Lower leg skin (tissue), 4 donors: ENCODE measurements around the gene SUMO3. TPM values are rescaled to one million over a fixed set of nuclear protein-coding genes. Genes with fewer than 3 reads are reported as not detected.

ENCODE experiments used
- DNase-seq, 2 donors: peaks; one replicate each; pipeline ENCODE4 v3.0.0-alpha.2; 2019; ENCODE audit warnings: low spot score in 2 of 2
- H3K4me3 ChIP-seq: fragments of 200-600 bp; sonication (generic); 2 replicates; pipeline ENCODE4 v1.5.1; 2017; ENCODE audit warnings: mild to moderate bottlenecking, low read depth; ENCODE audit not compliant: poor library complexity, severe bottlenecking
- CTCF ChIP-seq, 3 donors: fragments of 450-650 bp; IDR thresholded peaks; one replicate each; pipeline ENCODE4 v1.5.1; 2016; ENCODE audit warnings: antibody characterized with exemption in 3 of 3, mild to moderate bottlenecking in 3 of 3, moderate library complexity in 2 of 3
- POLR2A ChIP-seq, 2 donors: fragments of 450-650 bp; IDR thresholded peaks; one replicate each; pipeline ENCODE4 v1.6.1; 2016 to 2017; ENCODE audit warnings: antibody characterized with exemption in 2 of 2, mild to moderate bottlenecking in 1 of 2, moderate library complexity in 1 of 2
- WGBS, 2 donors: methylation state at CpG; one replicate each; pipeline ENCODE4 v1.1.5; 2018; 5-methylcytosine and 5-hydroxymethylcytosine counted together
- intact Hi-C: fragments of 100-400 bp; cut with DNase I; formaldehyde crosslinking; loops from one replicate; pipeline ENCODE4 v1.15.0; 2023; ENCODE audit warnings: low total_unique reads
- total RNA-seq, 4 donors: library from RNA; depleted of rRNA; stranded (reverse); fragments of >200 nt; gene quantifications; one replicate each; pipeline ENCODE4 v1.1.0, GENCODE V29; 2016

The SUMO3 gene
- total RNA-seq, 4 donors from 2014 or later = 35.6 to 52.6 (median 42.5) TPM

GRCh38 chr21:44829507-44830092 lies 11.7 kb upstream of the SUMO3 start:
- 67 to 68% methylated on average over 2 of the region's 2 CpGs for WGBS, 2 donors
- no peak for DNase-seq
- no peak for TF ChIP-seq CTCF (IDR thresholded peaks at IDR 0.05)
- TF ChIP-seq POLR2A (IDR thresholded peaks at IDR 0.05) = no peak
- intact Hi-C loops = no loop called here
- no peak overlapping the region for H3K4me3 ChIP-seq

GRCh38 chr21:44828362-44829056 lies 10.6 kb upstream of the SUMO3 start:
- no peak overlapping the region for H3K4me3 ChIP-seq
- 86 to 89% methylated on average over 4 of the region's 4 CpGs for WGBS, 2 donors

GRCh38 chr21:44823179-44823660 lies 5.4 kb upstream of the SUMO3 start:
- intact Hi-C loops = no loop called here
- 81 to 90% methylated on average over 1 of the region's 1 CpG for WGBS, 2 donors
- TF ChIP-seq CTCF (IDR thresholded peaks at IDR 0.05) (no peak), POLR2A (IDR thresholded peaks at IDR 0.05) (no peak)

More at GRCh38 chr21:44828362-44829056, 10.6 kb upstream of the SUMO3 start:
- TF ChIP-seq CTCF (IDR thresholded peaks at IDR 0.05) (no peak), POLR2A (IDR thresholded peaks at IDR 0.05) (no peak)
- no peak for DNase-seq
- intact Hi-C loops = no loop called here

GRCh38 chr21:44822484-44823178 lies 4.8 kb upstream of the SUMO3 start:
- intact Hi-C loops = no loop called here
- WGBS, 2 donors = 67 to 74% methylated on average over 5 of the region's 5 CpGs
- no peak for DNase-seq
- no peak overlapping the region for H3K4me3 ChIP-seq
- no peak for TF ChIP-seq POLR2A (IDR thresholded peaks at IDR 0.05)
- no peak for TF ChIP-seq CTCF (IDR thresholded peaks at IDR 0.05)

More at GRCh38 chr21:44823179-44823660, 5.4 kb upstream of the SUMO3 start:
- no peak overlapping the region for H3K4me3 ChIP-seq
- peak in 1 of 2 donors; percentile 8 for DNase-seq

GRCh38 chr21:44820851-44821250 lies 3.0 kb upstream of the SUMO3 start:
- H3K4me3 ChIP-seq = no peak overlapping the region
- intact Hi-C loops = no loop called here
- TF ChIP-seq POLR2A (IDR thresholded peaks at IDR 0.05) = no peak
- no peak for TF ChIP-seq CTCF (IDR thresholded peaks at IDR 0.05)
- DNase-seq = no peak
- WGBS, 2 donors = 47 to 54% methylated on average over 3 of the region's 3 CpGs
